ENCODE data around the gene TTLL11.

- TF ChIP-seq CTCF (IDR thresholded peaks at IDR 0.05) (no peak), POLR2A (IDR thresholded peaks at IDR 0.05) (no peak)
These were observed 22.2 kb downstream of the TTLL11 start for GRCh38 chr9:122070728-122071515.
